Fibroblast of gingiva (primary cell): ENCODE data around the gene RELN.
A peak's percentile ranks its signal among the peaks of the same experiment; 100 is the strongest.

Experiments used
- DNase-seq: peaks from one replicate; pipeline ENCODE4 v3.0.0-alpha.2; 2011; ENCODE audit warnings: low read depth

Gene RELN

DNA sequence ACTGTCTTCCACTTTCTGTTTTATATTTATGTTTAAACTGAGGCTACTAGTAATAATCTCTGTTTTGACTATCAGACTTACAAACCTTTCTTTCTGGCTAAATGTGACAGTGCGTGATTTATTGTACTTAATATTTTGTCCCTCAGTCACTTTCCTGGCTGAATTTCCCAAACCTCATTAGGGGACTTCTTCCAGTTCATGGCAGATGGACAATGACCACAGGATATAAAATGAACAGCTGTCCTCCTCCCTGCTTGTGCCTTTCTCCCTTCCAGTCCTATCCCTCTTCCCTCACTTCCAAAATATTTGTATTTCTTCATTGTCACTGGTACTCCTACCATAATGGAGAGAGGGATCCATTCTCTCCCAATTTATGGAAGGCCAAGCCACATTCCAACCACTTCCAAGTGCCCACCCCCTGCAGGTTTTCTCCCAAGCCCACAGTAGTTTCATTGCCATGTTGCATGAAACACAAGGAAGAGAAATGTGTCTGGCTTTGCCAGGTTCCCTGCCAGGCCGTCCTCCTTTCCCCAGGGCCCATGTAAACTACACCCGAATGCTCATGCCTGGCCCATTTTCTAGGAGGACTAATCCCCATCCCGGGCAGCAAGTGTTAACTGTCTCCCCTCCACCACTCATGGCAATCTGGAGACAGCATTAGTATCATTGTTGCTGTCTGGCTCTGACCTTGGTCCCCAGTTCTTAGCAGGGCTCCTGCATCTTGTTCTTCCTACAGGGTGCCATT is 273.9 kb downstream of the RELN start:
- DNase-seq = no peak

- no peak for DNase-seq
These were observed 275.0 kb downstream of the RELN start for GRCh38 chr7:103714376-103714927.

- DNase-seq = peak; percentile 27
These were observed 276.3 kb downstream of the RELN start for GRCh38 chr7:103712991-103713778.

- DNase-seq = no peak
These were observed 278.0 kb downstream of the RELN start for GRCh38 chr7:103711413-103711812.

GRCh38 chr7:103710247-103710646 is 279.2 kb downstream of the RELN start:
- DNase-seq = no peak

GRCh38 chr7:103706805-103707204 is 282.7 kb downstream of the RELN start:
- DNase-seq = no peak

GRCh38 chr7:103705542-103705941 is 283.9 kb downstream of the RELN start:
- no peak for DNase-seq

- peak; percentile 35 for DNase-seq
These were observed 284.8 kb downstream of the RELN start for GRCh38 chr7:103704701-103705100.

GRCh38 chr7:103702982-103703381 is 286.5 kb downstream of the RELN start:
- no peak for DNase-seq

GRCh38 chr7:103702454-103702853 is 287.0 kb downstream of the RELN start:
- DNase-seq = no peak

DNA sequence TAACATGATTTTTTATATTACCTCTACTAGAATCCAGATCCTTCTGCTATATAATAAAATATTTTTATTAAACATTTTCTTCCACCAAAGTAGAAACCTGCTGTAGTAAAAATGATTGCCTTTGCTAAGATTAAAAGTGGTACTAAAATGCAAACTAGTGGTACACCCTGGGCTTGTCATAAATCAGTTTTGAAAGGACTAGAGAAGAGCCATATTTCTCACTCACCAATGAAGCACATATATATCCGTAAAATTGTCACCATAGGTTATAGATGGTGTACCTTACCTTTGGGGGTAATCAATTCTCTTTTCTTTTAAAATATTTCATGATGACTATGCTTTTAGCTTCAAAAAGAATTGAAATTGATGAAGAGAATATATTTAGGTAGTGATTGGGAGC is 290.4 kb downstream of the RELN start:
- no peak for DNase-seq

GRCh38 chr7:103698064-103698463 is 291.4 kb downstream of the RELN start:
- no peak for DNase-seq

GRCh38 chr7:103695521-103695920 is 293.9 kb downstream of the RELN start:
- DNase-seq = no peak

DNA sequence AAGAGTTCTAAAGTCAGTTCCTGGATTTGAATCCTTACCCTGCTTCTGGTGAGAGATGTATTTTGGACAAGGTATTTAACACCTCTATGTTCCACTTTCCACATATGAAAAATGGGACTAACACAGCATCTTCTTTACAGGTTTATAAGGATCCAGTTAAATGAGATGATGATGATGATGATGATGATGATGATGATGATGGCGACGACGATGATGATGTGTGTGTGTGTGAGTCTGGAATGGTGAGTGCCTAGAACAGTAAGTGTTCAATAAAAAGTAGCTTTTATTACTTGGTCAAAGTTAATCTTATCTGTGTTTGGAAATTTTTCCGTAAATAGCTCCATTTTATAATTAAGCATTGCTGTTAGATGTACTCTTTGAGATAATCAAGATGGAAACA is 295.2 kb downstream of the RELN start:
- no peak for DNase-seq

- no peak for DNase-seq
These were observed 298.2 kb downstream of the RELN start for GRCh38 chr7:103691291-103691690.

DNA sequence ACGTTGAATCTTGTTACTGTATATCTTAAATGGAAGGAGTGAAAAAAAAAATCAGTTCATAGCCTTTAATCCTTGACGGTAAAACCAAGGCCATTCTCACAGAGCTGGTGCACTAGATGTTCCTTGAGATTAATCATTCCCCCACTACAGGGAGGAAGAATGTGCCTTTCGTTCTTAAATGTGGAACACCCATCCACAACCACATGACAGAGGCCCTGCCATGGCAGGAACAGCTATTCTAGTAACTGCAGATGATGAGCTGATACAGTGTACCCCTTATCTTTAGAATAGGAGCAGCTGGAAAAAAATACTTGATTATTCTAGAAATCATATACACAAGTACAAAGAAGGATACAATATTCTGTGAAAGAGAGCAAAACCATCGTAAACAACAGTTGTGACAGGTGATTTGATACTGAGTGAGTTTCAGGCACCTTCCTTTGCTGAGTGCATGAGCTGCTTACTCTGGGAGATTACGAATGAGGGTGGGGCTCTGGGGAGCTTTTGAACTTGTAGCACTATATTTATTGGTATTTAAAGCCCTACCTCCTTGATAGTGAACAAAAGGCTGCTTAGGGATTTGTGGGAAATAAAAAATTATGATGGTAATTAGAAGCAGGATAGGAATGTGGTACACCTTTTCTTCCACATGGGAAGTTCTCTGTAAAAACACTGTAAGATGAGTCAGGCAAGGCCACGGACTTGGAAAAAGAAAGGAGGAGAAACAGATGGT is 299.1 kb downstream of the RELN start:
- DNase-seq = no peak

- no peak for DNase-seq
These were observed 300.2 kb downstream of the RELN start for GRCh38 chr7:103689255-103689654.

GRCh38 chr7:103687951-103688350 is 301.5 kb downstream of the RELN start:
- no peak for DNase-seq

DNA sequence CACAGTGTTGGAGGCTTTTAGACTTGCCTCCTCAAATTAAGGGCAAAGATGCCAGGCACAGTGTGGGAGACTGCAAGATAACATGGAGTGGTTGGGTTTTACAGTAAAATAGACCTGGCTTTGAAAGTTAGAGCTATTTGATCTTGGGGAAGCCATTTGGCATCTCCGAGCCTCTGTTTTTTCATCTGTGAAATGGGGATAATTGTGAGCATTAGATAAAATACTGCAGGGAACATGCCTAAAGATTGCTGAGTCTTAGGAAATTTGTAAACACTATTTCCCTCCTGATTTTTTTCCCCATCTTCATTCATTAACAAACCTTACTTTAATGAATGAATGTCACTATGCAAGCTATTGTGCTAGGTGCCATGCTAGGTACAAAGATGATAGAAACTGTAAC is 302.2 kb downstream of the RELN start:
- no peak for DNase-seq

DNA sequence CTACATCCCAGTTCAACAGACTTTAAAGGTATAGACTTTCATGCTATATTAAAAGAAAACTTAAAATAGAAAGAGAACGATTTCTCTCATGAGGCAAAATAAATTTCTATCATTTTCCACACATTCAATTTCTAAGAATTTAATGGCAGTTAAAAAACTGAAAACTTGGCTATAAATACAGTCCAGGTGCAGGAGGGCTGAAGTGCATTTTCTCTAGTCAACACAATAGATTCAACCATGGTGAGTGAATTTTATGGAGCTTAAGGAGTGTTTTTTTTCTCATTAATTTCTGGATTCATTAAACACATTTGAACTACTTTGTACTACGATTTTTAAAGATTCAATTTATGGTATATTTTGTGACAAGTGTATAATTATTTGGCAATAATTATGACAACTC is 302.7 kb downstream of the RELN start:
- no peak for DNase-seq

DNA sequence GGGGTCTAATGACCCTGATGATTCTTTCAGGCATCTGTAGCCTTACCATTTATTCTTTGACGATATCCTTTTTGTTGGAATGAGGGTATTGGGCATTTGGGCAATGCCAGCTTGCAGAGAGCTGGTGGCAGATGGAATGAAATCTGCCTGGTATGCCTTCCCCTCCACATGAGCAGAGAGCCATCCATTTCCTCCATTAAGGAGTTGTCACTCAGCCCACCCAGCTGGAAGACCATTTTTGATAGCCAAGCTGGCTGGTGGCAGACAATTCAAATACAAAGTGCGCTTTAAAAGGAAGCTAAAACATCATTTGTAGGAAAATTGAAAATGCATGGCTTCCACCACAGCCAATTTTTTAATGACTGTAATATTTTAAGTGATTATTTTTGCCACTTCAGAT is 303.4 kb downstream of the RELN start:
- no peak for DNase-seq

GRCh38 chr7:103685646-103686045 is 303.8 kb downstream of the RELN start:
- DNase-seq = no peak

DNA sequence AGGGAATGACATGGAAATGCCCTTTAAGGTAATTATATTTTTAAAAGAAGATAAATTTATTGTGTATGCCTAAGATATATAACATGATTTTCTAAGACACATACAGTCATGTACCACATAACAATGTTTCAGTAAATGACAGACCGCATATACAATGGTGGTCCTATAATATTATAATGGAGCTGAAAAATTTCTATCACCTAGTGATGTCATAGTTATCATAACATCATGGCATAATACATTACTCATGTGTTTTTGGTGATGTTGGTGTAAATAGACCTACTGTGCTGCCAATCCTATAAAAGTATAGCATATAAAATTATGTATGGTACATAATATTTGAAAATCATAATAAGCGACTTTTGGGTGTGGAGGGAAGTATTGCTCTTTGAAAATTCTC is 306.1 kb downstream of the RELN start:
- DNase-seq = no peak
